ENCODE results near the gene ITGA7.

Gene ITGA7

GRCh38 chr12:55642669-55643068 lies 65.0 kb downstream of the ITGA7 start:
- H3K4me3 ChIP-seq (ENCODE audit: low read depth, low read length) = no peak overlapping the region
- no peak overlapping the region for H2AFZ ChIP-seq (ENCODE audit: insufficient read depth, low read length, poor library complexity)
- no peak overlapping the region for H2BK12ac ChIP-seq (ENCODE audit: low read length)
- no peak overlapping the region for H2AK5ac ChIP-seq (ENCODE audit: low read length)
- no peak overlapping the region for H3K27ac ChIP-seq (ENCODE audit: low read depth, low read length)
- H2BK120ac ChIP-seq (ENCODE audit: insufficient read depth, low read length, poor library complexity) = no peak overlapping the region
- H3K14ac ChIP-seq (ENCODE audit: low read length) = no peak overlapping the region
- no peaks in the 10 kb centered on the region for H3K9me3 ChIP-seq (ENCODE audit: insufficient read depth, low read depth, low read length)
- no peak overlapping the region for H3K23ac ChIP-seq (ENCODE audit: low read length)
- no peak overlapping the region for H3K4me2 ChIP-seq (ENCODE audit: low read length)
- peaks cover 0 to 1% of the 10 kb centered on the region in 2 experiments for H3K4me1 ChIP-seq (ENCODE audit: control insufficient read depth in 1 of 2, insufficient read depth in 2 of 2, low read length in 2 of 2)
- no peak for DNase-seq
- no peak overlapping the region for H3K9ac ChIP-seq (ENCODE audit: low read length)
- no peak overlapping the region for H4K12ac ChIP-seq (ENCODE audit: low read depth, low read length)
- no peaks in the 10 kb centered on the region for H3K27me3 ChIP-seq (ENCODE audit: insufficient read depth, low read length)
- H4K8ac ChIP-seq (ENCODE audit: low read depth, low read length) = no peak overlapping the region
- H3K79me1 ChIP-seq (ENCODE audit: low read length) = no peaks in the 10 kb centered on the region
- no peaks in the 10 kb centered on the region for H3K36me3 ChIP-seq (ENCODE audit: control insufficient read depth in 1 of 2, insufficient read depth in 2 of 2, low read length in 2 of 2)
- no peaks in the 10 kb centered on the region for H3K79me2 ChIP-seq (ENCODE audit: control insufficient read depth, insufficient read depth, low read length, poor library complexity)
- H3K18ac ChIP-seq (ENCODE audit: low read length) = no peak overlapping the region
- no peak overlapping the region for H4K91ac ChIP-seq (ENCODE audit: low read depth, low read length)
- no CpG with 5 or more reads among the region's 7 CpGs for WGBS (ENCODE audit: extremely low coverage, insufficient coverage, insufficient read length)
- no peak overlapping the region for H2BK5ac ChIP-seq (ENCODE audit: low read depth, low read length, poor library complexity)
- H3K4ac ChIP-seq (ENCODE audit: low read depth, low read length) = no peak overlapping the region

DNA sequence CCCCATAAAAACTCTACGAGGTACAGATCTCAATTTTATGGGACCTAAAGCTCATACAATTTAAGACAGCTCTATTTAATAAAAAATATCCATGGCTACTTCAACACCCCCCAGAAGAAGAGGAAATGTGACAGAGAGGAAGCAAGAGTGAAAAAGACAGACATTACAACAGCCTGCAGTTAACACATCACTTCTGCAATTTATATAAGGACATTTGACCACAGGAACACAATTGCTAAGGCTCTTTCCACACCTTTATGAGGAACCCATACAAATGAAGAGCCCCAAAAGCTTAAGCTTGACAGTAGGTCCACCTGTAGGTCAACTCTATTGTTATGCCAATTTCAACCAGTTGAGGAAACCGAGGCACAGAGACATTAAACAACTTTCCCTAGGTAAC lies 65.4 kb downstream of the ITGA7 start:
- H2BK120ac ChIP-seq (ENCODE audit: insufficient read depth, low read length, poor library complexity) = no peak overlapping the region
- no peak overlapping the region for H4K91ac ChIP-seq (ENCODE audit: low read depth, low read length)
- no CpG with 5 or more reads among the region's 2 CpGs for WGBS (ENCODE audit: extremely low coverage, insufficient coverage, insufficient read length)
- H4K8ac ChIP-seq (ENCODE audit: low read depth, low read length) = no peak overlapping the region
- H2AK5ac ChIP-seq (ENCODE audit: low read length) = no peak overlapping the region
- peaks cover 0 to 1% of the 10 kb centered on the region in 2 experiments for H3K4me1 ChIP-seq (ENCODE audit: control insufficient read depth in 1 of 2, insufficient read depth in 2 of 2, low read length in 2 of 2)
- H3K9ac ChIP-seq (ENCODE audit: low read length) = no peak overlapping the region
- H3K14ac ChIP-seq (ENCODE audit: low read length) = no peak overlapping the region
- no peak overlapping the region for H2BK5ac ChIP-seq (ENCODE audit: low read depth, low read length, poor library complexity)
- no peak overlapping the region for H4K12ac ChIP-seq (ENCODE audit: low read depth, low read length)
- H3K79me2 ChIP-seq (ENCODE audit: control insufficient read depth, insufficient read depth, low read length, poor library complexity) = no peaks in the 10 kb centered on the region
- no peaks in the 10 kb centered on the region for H3K9me3 ChIP-seq (ENCODE audit: insufficient read depth, low read depth, low read length)
- DNase-seq = peak in 1 of 2 donors; percentile 13
- H3K23ac ChIP-seq (ENCODE audit: low read length) = no peak overlapping the region
- no peaks in the 10 kb centered on the region for H3K27me3 ChIP-seq (ENCODE audit: insufficient read depth, low read length)
- no peaks in the 10 kb centered on the region for H3K36me3 ChIP-seq (ENCODE audit: control insufficient read depth in 1 of 2, insufficient read depth in 2 of 2, low read length in 2 of 2)
- H3K4me3 ChIP-seq (ENCODE audit: low read depth, low read length) = no peak overlapping the region
- no peak overlapping the region for H3K18ac ChIP-seq (ENCODE audit: low read length)
- H3K79me1 ChIP-seq (ENCODE audit: low read length) = no peaks in the 10 kb centered on the region
- no peak overlapping the region for H3K4ac ChIP-seq (ENCODE audit: low read depth, low read length)
- H3K27ac ChIP-seq (ENCODE audit: low read depth, low read length) = no peak overlapping the region
- no peak overlapping the region for H2BK12ac ChIP-seq (ENCODE audit: low read length)
- H2AFZ ChIP-seq (ENCODE audit: insufficient read depth, low read length, poor library complexity) = no peak overlapping the region
- H3K4me2 ChIP-seq (ENCODE audit: low read length) = no peak overlapping the region

DNA sequence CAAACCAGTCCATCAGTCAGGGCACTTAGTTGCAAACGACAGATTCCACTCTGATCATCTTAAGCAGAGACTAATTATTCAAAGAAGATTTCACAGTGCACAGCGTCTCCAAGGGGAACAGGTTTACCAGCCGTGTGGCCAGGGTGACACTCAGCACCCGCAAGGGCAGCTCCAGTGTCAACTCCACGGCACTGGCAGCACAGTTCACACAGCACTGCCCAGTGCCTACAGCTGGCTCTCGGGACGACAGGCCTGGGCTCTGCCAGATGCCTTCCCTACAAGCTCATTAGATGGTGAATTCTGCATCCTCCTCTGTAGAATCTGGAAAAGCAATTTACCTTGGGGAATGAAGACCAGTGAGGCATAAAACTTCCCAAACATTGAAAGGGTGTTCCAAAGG lies 66.1 kb downstream of the ITGA7 start:
- Histone ChIP-seq H2AFZ (ENCODE audit: insufficient read depth, low read length, poor library complexity) (no peak overlapping the region), H3K27ac (ENCODE audit: low read depth, low read length) (no peak overlapping the region), H2BK120ac (ENCODE audit: insufficient read depth, low read length, poor library complexity) (no peak overlapping the region), H3K4me1 (ENCODE audit: control insufficient read depth in 1 of 2, insufficient read depth in 2 of 2, low read length in 2 of 2) (peaks cover 0 to 1% of the 10 kb centered on the region in 2 experiments), H3K36me3 (ENCODE audit: control insufficient read depth in 1 of 2, insufficient read depth in 2 of 2, low read length in 2 of 2) (no peaks in the 10 kb centered on the region), H2BK5ac (ENCODE audit: low read depth, low read length, poor library complexity) (no peak overlapping the region), H3K14ac (ENCODE audit: low read length) (no peak overlapping the region), H3K27me3 (ENCODE audit: insufficient read depth, low read length) (no peaks in the 10 kb centered on the region), H3K9me3 (ENCODE audit: insufficient read depth, low read depth, low read length) (no peaks in the 10 kb centered on the region), H3K4me2 (ENCODE audit: low read length) (no peak overlapping the region), H4K12ac (ENCODE audit: low read depth, low read length) (no peak overlapping the region), H3K18ac (ENCODE audit: low read length) (no peak overlapping the region), H4K91ac (ENCODE audit: low read depth, low read length) (no peak overlapping the region), H3K9ac (ENCODE audit: low read length) (no peak overlapping the region), H3K79me1 (ENCODE audit: low read length) (no peaks in the 10 kb centered on the region), H2BK12ac (ENCODE audit: low read length) (no peak overlapping the region), H3K79me2 (ENCODE audit: control insufficient read depth, insufficient read depth, low read length, poor library complexity) (no peaks in the 10 kb centered on the region), H3K4ac (ENCODE audit: low read depth, low read length) (no peak overlapping the region), H3K23ac (ENCODE audit: low read length) (no peak overlapping the region), H3K4me3 (ENCODE audit: low read depth, low read length) (no peak overlapping the region), H2AK5ac (ENCODE audit: low read length) (no peak overlapping the region), H4K8ac (ENCODE audit: low read depth, low read length) (no peak overlapping the region)
- WGBS (ENCODE audit: extremely low coverage, insufficient coverage, insufficient read length) = no CpG with 5 or more reads among the region's 7 CpGs
- no peak for DNase-seq

DNA sequence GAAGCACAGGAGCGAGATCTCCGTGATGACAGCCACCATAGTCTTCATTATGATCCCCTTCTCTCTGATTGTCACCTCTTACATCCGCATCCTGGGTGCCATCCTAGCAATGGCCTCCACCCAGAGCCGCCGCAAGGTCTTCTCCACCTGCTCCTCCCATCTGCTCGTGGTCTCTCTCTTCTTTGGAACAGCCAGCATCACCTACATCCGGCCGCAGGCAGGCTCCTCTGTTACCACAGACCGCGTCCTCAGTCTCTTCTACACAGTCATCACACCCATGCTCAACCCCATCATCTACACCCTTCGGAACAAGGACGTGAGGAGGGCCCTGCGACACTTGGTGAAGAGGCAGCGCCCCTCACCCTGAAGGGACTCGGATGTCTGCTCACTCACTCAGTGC lies 70.2 kb downstream of the ITGA7 start:
- Histone ChIP-seq H3K27ac (ENCODE audit: low read depth, low read length) (no peak overlapping the region), H3K27me3 (ENCODE audit: insufficient read depth, low read length) (no peaks in the 10 kb centered on the region), H3K23ac (ENCODE audit: low read length) (no peak overlapping the region), H2AK5ac (ENCODE audit: low read length) (no peak overlapping the region), H4K91ac (ENCODE audit: low read depth, low read length) (no peak overlapping the region), H2BK120ac (ENCODE audit: insufficient read depth, low read length, poor library complexity) (no peak overlapping the region), H2BK12ac (ENCODE audit: low read length) (no peak overlapping the region), H2AFZ (ENCODE audit: insufficient read depth, low read length, poor library complexity) (no peak overlapping the region), H4K12ac (ENCODE audit: low read depth, low read length) (no peak overlapping the region), H4K8ac (ENCODE audit: low read depth, low read length) (no peak overlapping the region), H2BK5ac (ENCODE audit: low read depth, low read length, poor library complexity) (no peak overlapping the region), H3K9ac (ENCODE audit: low read length) (no peak overlapping the region), H3K4me1 (ENCODE audit: control insufficient read depth in 1 of 2, insufficient read depth in 2 of 2, low read length in 2 of 2) (no peaks in the 10 kb centered on the region), H3K79me1 (ENCODE audit: low read length) (no peaks in the 10 kb centered on the region), H3K14ac (ENCODE audit: low read length) (no peak overlapping the region), H3K9me3 (ENCODE audit: insufficient read depth, low read depth, low read length) (no peaks in the 10 kb centered on the region), H3K4me2 (ENCODE audit: low read length) (no peak overlapping the region), H3K18ac (ENCODE audit: low read length) (no peak overlapping the region), H3K4ac (ENCODE audit: low read depth, low read length) (no peak overlapping the region), H3K36me3 (ENCODE audit: control insufficient read depth in 1 of 2, insufficient read depth in 2 of 2, low read length in 2 of 2) (no peaks in the 10 kb centered on the region), H3K4me3 (ENCODE audit: low read depth, low read length) (no peak overlapping the region), H3K79me2 (ENCODE audit: control insufficient read depth, insufficient read depth, low read length, poor library complexity) (no peaks in the 10 kb centered on the region)
- DNase-seq = no peak
- whole genome bisulfite sequencing (ENCODE audit: extremely low coverage, insufficient coverage, insufficient read length) = no CpG with 5 or more reads among the region's 15 CpGs
